HG03196 (cell line): ENCODE data around the gene LHFPL6.

Source experiments
- ATAC-seq: cut with Tn5 transposase; IDR thresholded peaks from one replicate; pipeline ENCODE4 v1.9.1; 2021; ENCODE audit not compliant: unreplicated experiment

LHFPL6 gene

DNA sequence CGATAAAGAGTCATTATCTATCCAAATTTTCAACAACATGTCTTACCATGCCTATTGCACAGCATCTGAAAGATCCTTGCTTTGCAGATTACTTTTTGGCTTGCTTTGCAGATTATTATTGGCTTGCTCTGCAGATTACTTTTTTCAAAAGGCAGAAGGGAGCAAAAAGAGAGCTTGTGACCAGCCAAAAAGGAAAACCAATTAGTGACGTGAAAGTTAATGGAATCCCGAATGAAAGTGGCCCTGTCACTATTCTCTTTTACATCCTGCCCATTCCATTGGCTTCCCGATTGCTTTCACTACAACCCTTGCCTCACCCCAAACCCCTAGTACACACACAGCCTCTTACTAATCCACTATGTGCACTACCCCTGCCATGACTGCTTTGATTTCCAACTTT, 81.3 kb downstream of the LHFPL6 start:
- ATAC-seq = no peak

DNA sequence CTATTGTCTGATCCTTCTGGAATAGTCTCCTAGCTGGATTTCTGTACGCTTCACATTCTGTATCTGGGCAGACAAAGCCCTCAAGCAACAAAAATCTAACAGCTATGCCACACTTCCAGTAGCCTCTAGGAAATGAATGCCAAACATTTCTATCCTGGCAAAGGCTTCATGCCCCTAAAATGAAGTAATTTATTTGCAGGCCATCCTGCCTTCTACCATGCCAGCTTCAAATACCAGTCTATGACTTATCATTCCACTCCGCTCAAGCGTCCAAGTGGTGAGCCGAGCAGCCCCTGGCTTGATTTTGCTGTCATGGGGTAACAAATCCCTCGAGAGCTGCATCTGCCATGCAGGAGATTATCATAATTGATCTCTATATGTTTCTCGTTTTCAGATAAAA, 86.9 kb downstream of the LHFPL6 start:
- ATAC-seq = no peak

DNA sequence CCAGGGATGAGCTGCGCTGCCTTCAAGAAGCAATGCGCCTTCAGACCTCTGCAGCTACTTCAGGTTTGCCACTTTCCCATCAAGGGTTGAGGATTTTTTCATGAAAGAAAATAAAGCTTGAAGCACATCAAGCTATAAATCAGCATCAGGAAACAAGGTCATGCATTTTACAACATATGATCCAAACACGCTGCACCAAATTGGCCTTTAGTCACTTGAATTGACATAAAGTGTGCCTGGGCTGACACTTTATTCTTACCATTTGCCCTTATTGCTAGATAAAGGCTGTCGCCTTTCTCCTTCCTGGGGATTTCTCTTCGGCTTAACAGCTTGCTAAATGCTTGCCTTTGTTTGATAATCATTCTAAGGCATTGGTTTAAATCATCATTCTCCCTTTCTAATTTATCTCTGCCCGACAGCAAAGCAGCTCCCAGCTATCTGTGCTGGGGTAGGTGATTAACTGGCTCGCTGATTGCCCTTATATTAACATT, 87.7 kb downstream of the LHFPL6 start:
- no peak for ATAC-seq

DNA sequence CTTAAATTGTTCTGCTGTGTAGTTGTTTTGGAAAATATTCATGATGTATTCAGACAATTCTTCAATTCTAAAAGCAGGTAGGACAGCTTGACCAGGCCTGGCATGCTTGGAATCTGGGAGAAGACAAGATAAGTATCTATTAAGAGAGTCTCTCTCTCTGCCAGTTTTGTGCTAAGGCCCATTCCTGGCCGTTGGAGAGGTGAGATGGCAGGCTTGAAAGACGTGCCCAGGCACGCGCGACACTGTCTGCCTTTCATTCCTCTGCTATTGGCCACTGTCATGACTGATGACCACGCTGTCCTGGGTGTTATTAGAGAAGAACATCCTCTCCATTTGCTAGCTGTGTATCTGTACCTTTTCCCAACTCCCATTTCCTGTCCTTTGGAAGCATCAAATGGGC, 90.3 kb downstream of the LHFPL6 start:
- no peak for ATAC-seq

DNA sequence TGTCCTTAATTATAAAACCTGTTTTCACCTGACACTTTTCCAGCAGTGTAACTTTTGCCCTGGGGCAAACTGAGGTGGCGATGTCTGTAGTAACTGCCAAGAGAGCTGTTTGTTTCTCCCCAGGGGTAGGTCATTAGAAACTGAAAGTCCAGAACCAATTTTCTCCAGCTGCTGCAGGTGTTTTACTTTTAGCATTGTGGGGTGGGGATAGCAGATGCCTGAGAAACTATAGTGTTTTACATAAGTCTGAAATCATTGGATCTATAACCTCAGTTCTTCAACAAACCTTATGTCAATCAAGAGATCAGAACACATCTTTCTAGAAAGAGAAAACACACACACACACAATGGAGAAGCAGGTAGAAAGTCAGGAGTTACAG, 92.7 kb downstream of the LHFPL6 start:
- ATAC-seq = no peak

DNA sequence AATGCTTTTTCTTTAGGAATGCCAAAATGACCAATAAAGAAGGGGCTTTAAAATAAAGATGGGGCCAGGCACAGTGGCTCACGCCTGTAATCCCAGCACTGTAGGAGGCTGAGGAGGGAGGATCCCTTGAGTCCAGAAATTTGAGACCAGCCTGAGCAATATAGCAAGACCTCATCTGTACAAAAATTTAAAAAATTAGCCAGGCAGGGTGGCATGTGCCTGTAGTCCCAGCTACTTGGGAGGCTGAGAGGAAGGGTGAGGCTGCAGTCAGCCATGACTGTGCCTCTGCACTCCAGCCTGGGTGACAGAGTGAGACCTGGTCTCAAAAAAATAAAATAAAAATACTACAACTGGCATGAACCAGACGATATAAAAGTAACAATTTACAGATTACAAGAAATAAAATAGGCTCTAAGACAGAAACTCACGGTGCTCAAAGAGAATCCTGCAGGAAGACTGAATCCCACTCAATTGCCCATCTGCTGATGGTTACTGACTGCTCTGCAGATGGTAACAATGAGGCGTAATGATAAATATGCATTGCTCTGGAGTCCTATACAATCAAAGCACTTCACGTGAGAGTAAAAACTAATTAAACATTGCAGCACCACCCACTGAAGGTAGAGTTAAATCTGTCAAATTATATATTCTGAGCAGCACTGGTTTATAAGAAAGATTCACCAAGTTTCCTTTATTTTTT, 93.2 kb downstream of the LHFPL6 start:
- no peak for ATAC-seq

DNA sequence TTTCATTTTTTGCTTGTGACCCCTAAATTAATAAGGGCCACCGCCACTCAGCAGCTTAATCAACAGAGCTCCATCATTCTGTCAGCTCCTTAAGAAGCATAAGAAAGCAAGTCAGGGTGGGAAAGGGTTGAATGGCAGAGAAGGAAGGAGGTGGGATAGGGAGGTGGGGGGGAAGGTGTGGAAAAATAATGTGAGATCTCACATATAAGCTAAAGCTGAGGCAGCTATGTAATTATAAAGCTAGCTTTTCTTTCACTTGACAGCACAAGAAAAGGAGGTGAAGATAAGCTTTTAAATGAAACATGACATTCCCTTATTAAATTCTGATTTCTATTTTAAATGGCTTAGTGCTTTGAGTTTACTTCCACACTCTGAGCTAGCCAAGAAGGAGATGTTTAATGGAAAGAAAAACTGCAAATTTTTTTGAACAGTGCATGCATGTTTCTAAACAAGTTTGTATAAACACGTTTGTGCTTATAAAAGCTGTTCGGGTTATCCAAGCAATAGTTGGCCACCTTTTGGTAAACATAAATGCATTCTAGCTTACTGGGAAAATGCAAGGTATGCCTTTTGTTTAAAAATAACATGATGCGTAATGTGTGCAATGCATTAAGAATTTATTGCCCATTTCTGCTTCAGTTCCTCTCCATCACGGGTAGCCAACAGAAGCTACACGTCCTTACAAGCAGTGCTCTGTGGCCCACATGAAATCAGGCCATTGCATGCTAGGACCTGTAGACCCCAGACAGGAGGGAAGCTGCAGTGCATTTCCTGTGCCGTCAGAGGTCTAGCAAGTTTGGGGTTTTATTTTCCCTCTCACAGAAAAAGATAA, 96.2 kb downstream of the LHFPL6 start:
- no peak for ATAC-seq

DNA sequence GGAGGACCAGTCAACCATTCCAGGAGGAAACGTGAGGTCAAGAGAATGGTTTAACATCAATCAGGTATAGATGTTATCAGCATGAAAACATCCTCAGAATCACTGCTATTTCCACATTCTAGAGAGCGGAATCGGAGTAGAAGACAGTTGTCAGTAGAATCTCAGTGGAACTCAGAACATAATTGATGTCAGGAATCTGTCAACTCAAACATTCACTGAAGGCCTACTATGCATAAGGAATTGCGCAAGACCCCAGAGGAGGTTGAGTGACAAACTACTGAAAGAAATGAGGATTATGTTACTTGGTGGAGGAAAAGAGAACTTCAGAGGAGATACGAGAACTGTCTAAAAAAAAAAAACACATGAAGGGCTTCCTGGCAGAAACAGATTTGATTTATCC, 97.8 kb downstream of the LHFPL6 start:
- ATAC-seq = no peak

DNA sequence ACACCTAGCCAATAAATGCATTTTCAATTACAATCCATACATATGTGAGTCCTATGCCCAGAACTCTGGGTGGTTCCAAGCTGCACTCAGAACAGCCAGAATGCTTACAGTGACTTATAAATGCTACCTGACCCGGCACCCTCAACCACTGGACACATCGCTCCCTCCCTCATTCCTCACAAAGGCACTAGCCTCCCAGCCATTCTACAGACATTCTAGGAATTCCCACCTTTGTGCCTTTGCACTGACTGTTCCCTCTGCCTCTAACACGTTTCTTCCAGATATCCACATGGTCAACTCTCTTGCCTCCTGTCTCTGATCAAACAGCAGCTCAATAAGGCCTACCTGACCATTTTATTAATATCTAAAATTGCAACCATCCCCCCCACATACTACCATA, 99.9 kb downstream of the LHFPL6 start:
- no peak for ATAC-seq

DNA sequence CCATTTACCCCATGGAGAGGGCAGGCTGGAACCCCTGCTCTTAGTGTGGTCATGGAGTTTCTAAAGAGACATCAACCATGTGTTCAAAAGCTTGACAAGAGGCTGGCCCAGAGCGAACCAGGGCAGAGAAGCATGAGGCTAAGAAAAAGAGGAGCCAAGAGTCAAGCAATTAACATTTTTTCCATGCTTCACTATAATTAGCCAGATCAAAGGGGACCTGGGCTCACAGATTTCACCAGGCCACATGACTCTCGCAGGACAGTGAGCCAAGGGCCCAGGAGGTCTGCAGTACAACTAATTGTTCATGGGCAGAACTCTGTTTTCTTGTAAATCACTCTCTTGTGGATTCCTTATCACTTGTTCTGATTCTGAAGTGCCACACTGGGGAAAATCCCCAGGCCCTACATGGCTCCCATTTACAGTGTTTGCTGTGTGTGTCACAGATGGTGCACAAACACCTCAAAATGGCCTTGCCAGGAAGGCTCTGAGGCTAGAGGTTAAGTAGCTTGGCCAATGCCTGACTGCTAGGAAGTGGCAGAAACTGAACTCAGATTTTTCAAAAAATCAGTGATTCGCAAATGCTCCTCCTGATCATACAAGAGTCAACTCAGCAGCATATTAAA, 101.2 kb downstream of the LHFPL6 start:
- no peak for ATAC-seq

DNA sequence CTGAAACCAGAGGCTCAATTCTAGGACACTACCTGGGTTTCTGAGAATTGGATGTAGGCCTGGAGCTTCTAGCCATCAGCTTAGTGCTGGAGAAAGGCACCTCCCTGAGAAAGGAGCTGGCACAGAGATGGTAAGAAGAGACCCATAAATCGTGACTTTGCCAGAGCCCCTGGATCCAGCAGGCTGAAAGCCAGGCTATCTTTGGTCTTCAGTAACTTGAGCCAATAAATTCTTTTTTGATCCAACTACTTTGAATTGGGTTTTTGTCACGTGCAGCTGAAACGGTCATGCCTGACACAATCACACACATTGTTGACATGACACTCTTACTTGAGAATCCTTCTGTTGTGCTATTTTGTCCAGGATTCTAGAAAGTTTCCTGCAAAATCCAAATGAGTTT, 103.4 kb downstream of the LHFPL6 start:
- no peak for ATAC-seq

DNA sequence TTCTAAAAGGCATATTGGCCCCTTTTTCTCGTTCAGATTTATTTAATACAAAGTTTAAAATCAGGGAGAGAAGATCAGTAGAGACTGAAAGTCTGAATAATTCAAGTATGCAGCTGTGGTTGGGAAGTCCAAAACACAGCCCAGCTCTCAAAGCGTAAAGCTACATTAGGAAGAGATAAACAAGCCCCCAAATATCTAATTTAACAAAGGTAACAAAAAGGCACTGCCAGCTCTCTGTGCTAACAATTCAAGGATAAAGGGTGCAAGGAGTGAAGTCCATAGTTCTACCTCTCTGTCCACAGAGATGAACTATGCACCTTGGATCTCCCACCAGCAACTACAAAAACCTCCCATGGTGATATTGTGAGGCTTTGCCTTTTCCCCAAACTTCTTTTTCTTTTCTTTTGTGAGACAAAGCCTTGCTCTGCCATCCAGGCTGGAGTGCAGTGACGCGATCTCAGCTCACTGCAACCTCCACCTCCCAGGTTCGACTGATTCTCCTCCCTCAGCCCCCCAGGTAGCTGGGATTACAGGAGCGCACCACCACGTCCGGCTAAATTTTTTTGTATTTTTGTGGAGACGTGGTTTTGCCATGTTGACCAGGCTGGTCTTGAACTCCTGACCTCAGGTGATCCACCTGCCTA, 104.4 kb downstream of the LHFPL6 start:
- ATAC-seq = no peak

DNA sequence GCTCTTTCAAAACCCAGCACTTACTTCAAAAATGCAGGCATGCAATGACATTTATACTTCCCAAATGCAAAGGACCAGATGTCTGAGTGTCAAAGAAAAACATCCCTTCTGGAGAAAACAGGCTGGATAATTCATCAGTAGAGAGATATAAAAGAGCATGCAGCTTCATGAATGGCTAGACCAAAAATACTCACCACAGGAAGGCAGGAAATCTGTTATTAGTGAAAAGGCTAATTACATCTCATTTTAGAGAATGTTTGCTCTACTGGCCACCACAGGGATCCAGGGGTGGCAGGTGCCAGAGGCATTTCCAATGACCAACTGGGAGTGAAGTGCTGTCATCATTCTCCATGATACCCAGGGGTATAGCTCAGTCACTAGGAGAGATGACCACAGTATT, 106.5 kb downstream of the LHFPL6 start:
- ATAC-seq = no peak

DNA sequence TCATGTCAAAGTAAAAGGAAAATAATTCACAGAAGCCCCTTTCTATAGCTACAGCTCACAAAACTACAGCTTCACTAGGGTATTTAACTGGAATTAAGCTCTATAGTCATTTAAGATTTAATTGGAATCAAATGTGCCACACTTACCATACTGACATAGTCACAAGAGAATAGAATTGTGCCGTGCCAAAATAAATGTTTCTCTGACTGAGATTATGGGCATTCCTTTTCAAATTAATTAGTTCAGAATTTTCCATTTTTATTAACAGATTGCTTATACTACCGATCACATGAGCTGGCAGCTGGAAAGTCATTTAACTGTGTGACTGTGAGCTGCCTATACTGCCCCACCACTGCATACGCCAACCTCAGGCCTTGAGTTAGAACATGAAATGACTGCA, 108.4 kb downstream of the LHFPL6 start:
- no peak for ATAC-seq

DNA sequence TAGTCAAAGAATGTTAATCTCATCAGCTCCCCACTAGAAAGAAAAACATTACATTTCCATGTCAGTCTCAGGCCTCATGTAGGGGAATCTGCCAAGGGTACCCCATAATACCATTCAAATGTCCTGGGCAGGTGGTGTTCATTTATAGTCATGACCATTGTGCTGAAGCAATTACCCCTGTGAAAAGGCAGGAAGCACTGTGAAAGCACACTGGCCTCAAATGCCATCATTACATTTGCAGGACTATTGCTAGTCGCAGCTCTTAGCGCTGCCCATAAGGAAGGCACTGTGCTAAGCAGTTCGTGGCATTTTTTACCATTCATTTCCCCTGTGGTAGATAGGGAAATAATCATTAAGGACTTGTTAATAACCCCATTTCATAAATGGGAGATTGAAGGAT, 109.0 kb downstream of the LHFPL6 start:
- no peak for ATAC-seq

DNA sequence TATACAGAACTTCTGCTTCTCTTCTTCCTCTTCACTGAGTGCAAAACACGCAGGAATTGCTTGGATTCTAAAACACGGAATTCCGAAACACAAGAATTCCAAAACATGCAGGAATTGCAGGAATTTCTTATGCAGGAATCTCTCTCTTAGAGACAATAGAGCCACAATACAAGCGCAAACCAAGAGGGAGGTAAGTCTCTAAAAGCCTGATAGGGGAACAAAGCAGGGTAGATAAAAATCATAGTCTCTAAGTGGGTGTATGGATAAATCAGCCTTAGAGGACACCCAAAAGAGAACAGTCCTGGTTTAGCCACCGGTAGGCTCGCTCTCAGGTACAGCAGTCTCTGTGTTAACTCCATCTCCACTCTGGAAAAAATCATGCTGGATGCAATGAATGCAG, 112.9 kb downstream of the LHFPL6 start:
- ATAC-seq = no peak

DNA sequence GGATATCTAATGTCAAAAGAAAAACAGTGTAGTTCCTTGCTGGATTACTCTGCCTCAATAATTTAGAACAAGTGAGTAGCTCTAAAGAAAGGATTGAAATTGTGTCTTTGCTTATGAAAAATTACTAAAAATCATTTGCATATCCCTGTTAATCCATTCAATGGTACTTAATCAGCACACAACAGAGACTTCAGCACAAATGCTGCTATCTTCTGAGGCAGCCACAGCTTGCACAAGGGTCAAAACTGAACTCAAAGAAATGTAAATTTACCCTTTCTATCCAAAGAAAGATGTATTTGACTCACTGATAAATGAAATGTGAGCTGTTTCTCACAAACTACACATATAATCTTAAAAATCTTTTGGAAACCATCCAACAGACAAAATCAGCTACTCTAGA, 116.2 kb downstream of the LHFPL6 start:
- no peak for ATAC-seq

DNA sequence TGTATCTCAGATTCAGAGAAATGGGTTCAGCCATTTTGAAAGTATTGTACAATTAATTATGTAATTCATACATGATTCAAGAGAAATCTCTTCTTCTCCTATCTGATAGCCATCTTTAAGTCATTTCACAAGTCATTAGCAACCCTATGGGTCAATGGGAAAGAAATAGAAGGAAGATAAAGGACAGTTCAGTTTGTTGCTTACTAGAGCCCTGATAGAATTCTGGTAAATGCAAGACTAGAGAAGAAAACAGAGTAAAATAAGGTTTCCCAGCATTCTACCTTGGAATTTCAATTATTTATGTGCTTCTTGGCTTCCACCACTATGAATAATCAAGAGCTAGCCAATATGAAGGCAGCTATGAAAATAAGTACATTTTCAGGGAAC, 117.7 kb downstream of the LHFPL6 start:
- ATAC-seq = no peak

DNA sequence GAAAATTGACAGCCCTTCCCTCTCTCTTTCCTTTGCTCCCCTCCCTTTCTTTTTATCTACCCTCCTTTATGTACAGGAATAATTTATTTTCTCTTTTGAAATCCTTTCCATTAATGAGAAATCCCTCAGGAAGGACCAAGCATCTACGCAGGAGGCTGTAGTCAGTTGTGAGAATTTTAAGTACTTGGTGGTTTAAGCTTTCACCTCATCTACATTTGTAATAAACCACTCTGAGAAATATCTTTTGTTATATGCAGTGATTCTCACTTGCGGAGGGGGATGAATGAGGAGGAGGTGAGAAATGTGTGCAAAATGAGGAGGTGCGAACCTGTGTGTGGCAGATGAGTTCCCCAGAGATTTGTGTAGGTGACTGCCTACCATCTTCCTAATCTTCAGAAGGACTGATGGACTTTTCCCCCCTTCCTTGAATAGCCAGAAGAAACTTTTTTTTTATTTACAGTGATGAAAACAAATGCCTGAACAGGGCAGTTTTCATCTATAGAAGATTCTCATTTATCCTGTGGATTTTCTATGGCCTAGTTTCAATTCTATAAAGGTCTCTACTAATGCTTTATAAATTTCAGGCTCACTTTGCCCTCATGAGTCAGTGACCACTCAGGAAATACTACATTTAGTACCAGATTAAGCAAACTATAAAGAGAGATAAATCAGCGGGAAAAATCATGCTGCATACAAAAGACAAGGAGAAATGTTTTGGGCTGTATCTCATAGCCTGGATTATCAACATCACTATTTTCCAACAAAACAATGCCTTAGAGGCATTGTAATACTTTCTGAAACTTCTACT, 118.3 kb downstream of the LHFPL6 start:
- no peak for ATAC-seq

DNA sequence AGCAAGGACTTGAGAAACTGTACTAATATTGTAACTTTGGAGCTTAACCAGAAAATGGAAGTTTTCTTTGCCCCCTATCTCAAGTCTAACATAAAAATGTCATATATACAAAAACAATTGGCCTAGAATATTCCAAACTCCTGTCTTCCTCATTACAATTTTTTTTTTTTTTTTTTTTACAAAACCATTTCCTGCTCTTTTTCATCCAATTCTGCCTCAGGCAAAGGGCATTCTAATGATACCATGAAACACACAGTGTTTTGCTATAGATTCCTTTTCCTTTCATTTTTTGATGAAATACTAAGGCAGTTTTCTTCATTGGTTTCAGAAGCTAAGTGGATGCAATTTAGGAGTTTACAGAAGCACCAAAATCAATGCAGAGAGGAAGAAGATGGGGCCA, 119.7 kb downstream of the LHFPL6 start:
- no peak for ATAC-seq

DNA sequence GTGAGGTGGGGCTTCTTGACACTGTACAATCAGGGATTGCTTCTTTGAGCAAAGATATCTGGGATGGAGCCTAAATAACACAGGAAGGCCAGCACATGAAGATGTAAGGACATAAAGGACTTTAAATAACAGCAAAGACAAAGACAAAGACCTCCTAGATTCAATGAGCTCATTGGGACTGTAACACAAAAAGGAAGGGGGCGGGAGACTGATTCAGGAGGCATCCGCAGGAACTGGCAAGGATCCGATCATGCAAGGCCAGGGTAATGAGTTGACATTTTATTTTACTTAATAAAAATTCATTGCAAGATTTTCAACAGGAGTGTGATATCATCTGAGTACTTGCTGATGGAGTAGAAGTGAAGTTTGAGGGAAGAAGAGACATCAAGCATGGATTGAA, 121.5 kb downstream of the LHFPL6 start:
- no peak for ATAC-seq
